Putamen (tissue), 1 donor: ENCODE data around the gene ZFP14.

ENCODE experiments used
- DNase-seq: peaks from one replicate; pipeline ENCODE4 v3.0.0-alpha.2; 2016; ENCODE audit warnings: low spot score

ZFP14 gene

DNA sequence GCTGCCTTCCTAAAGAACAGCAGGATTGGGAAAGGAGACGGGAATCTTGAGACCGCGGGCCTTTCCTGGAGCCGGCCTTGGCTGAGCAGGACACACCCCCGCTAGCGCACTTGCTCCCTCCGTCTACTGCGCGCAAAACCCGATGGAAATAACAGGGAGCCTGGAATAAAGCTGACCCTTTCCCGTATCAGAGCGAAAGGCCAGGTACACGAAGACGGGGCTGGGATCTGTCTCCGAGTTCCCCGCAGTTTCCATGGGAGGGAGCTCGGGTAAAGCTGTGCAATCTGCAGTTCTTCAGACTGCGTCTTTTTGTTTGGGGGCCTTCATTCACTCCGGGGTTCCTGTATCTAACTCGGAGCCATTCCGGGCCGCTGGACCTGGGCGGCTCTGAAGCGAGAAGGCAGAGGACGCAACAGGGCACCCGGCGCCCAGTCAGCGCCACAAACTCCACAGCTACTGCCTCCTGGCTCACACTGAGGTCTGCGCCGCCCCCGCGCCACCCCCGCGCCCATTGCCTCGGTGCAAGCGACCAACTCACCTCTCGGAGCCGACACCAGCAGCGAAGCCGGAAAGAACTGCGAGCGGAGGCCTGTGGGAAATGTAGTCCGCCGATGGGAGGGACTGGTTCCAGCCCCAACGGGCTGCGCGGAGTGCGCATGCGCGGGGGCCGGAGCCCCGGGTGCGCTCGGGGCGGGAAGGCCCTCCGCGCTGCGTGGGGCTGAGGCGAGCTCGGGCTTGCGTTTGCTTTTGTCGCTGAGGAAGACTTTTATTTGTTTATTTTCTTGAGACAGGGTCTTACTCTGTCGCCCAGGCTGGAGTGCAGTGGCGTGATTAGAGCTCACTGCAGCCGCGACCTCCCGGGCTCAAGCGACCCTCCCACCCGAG is at the start of gene ZFP14:
TSS of gene ZFP14 (minus strand) at position 577 of the 885 bp plus-strand sequence. CDS start 11,309 bp downstream, outside the sequence.
- DNase-seq: peak; percentile 95

DNA sequence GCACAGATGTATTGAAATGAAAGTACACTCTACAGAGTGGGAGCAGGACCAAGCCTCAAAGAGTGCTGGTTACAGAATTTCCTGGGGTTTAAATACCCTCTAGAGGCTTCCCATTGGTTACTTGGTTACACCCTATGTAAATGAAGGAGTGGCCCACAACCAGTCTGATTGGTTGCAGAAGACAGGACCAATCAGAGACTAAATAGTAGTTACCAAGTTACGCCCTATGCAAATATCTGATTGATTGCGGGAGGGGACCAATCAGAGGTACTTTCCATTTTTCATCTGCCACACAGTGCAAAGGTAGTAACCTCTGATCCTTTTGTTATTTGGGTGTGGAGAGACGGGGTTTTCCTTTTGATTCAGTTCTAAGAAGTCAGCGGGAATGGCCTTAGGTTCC is 44.9 kb upstream of the ZFP14 start:
- DNase-seq: no peak

DNA sequence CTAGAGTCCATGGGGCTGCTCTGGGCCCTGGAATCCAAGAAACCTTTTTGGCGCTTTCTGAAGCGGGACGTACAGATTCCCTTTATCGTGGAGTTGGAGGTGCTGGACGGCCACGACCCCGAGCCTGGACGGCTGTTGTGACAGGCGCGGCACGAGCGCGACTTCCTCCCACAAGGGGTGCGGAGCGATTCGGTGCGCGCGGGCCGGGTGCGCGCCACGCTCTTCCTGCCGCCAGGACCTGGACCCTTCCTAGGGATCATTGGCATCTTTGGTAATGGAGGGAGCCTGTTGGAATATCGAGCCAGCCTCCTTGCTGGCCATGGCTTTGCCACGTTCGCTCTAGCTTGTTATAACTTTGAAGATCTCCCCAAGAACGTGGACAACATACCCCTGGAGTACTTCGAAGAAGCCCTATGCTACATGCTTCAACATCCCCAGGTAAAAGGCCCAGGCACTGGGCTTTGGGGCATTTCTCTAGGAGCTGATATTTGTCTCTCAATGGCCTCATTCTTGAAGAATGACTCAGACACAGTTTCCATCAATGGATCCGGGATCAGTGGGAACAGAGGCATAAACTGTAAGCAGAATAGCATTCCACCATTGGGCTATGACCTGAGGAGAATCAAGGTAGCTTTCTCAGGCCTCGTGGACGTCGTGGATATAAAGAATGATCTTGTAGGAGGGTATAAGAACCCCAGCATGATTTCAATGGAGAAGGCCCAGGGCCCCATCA is 42.9 kb upstream of the ZFP14 start:
- no peak for DNase-seq

DNA sequence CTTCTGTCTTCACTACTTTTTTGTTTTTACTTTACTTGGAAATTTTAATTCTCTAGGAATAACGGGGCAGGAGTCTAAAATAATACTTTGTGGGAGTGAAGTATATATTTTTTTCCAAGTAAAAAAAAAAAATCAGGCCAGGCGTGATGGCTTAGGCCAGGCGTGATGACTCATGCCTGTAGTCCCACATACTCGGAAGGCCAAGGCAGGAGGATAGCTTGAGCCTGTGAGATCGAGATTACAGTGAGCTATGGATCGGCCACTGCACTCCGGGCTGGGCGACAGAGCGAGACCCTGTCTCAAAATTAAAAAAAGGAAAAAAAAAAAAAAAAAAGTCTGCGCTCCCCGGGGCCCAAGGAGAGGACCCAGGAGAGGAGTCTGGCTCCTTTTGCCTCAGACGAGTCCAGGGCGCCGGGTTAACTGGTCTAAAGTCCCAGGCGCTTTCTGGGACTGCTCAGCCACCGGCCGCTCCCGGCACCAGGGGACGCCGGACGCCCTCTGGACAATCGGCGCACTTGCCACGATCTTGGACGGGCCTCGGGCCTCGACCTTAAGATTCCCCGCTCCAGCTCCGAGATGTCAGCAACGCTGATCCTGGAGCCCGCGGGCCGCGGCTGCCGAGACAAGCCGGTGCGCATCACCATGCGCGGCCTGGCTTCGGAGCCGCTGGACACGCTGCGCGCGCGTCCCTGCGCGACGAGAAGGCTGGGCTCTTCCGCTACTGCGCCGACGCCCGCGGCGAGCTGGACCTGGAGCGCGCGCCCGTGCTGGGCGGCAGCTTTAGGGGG is 42.2 kb upstream of the ZFP14 start:
- DNase-seq: peak; percentile 14

DNA sequence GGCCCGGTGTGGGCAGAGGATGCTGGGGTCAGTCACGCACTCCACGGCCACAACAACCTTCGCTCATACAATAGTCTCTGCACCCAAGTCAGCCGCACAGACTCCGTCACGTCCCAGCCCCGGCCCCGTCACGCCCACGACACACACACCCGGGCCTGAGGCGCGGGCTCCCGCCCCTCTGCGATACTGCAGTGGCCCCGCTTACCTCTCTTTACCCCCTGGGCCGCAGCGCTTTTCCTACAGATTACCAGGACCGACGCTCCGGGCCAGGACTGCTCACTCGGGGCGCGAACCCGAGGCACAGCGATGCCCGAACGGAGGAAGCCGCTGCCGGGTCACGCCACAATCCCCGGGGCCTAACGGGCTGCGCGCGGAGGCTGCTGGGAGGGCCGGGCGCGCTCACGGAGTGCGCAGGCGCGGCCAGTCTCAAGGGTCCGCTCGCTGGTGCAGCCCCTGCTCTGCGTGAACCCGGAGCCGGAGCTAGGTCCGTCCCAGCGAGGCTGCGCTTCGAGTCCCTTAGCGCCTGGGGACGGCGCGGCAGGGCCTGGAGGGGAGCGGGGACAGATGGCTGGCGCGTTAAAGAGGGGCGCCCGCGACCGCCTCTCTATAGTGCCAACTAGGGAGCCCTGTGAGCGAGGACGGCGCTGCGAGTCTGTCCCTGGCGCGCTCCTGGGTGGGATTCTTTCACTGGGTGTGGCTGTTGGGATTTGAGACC is 39.4 kb upstream of the ZFP14 start, which contains the start of gene ZFP82:
TSS of gene ZFP82 (minus strand) at position 358 of the 715 bp plus-strand sequence. CDS start 8,855 bp downstream, outside the sequence.
- peak; percentile 86 for DNase-seq

DNA sequence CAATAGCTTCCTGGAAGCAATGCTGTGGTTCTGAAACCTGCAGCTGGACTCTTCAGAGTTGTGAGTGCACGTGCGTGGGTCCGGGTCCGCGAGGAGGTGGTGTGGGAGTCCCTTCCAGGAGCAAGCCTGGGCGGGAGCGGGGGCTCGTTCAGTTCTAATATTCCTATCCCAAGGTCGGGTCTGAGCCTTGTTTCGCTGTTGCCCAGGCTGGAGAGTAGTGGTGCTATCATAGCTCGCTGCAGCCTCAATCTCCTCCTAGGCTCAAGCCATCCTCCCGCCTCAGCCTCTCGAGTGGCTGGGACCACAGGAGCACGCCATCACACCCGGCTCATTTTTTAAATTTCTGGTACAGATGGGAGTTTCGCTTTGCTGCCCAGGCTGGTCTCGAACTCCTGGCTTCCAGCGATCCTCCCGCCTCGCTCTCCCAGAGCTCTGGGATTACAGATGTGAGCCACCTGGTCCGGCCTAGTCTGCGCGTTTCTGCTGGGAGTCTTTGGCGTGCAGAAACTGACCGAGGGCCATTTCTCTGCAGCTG is 38.8 kb upstream of the ZFP14 start:
- no peak for DNase-seq

DNA sequence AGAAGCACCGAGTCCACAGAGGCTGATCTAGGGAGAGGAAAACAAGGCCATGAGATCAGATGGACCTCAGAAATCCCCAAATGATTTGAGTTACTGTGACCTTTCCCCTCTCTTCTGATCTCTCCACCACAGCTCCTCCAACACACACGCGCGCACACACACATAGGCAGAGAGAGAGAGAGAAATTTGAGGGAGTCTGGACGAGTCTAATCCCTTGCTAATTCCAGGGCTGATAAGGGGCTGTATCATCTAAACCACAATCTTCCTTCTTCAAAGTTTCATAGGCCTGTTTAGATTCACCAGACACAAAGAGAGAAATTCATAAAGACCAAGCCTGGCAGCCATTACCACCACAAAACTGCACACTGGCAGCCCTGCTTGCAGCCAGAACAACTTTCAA is 30.8 kb upstream of the ZFP14 start:
- DNase-seq: no peak

DNA sequence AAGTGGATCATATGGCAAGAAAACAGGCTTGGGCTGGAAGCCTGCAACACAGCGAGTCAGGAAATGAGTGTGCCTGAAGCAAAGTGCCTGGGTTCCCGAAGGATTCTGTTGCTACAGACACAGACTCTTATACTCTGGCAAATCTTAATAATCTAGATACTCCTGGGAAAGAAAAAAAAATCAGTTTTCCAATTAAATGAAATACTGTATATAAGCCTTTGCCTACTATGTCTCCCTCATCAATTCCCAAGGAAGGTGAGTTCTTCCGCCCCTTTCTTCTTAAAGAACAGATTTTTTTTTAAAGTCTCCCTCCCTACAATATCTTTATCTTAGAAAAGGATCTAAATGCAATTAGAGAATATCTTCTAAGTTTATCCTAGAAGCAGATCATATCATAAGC is 29.1 kb upstream of the ZFP14 start:
- DNase-seq: no peak

DNA sequence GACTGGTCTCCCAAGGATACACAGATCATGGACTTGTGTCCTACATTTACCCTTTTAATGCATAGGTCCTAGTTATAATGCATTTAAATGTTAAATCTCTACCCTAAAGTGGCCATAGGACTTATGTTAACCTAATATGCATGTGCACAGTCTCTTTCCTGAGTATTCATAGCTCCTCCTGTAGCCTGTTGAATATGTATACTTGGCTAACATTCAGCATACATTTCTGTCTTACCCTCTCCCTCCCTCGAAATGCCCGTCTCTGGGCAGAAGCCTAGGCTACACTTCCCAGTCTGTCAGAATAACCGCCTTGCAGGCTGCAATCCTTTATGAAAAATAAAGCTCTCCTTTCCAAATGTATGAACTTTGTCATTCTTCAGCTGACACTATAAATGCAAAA is 25.5 kb upstream of the ZFP14 start:
- DNase-seq: no peak

DNA sequence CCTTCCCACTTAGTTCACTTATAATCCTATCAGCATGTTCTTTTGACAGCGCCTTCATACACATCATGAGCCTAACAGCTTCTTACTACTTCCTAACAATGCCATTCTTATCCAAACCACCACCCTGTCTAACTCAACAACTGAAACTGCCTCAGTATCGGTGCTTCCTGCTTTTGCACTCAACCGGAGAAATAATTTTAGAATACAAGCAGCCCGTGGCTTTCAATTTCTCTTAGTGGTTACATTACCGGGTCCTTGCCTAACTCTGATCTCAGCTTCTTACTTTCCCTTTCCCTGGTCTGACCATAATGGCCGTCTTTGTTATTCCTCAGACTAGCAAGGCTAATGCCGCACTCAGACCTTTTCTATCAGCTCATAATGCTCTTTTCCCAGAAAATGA is 22.5 kb upstream of the ZFP14 start:
- DNase-seq: no peak

DNA sequence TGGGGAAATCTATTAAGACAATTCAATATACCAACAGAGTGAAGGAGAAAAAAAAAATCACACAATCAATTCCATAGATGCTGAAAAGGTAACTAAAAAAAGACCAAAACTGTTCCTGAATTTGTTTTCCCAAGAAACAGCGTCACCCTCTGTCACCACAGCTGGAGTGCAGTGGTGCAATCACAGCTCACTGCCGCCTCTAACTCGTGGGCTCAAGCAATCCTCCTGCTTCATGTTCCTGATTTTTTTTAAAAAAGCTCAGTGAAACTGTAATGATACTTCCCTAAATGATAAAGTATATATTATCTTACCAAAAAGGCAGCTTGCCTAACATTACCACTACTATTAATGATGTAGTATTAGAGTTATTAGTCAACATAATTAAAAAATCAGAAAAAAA is 19.6 kb upstream of the ZFP14 start:
- DNase-seq: no peak

DNA sequence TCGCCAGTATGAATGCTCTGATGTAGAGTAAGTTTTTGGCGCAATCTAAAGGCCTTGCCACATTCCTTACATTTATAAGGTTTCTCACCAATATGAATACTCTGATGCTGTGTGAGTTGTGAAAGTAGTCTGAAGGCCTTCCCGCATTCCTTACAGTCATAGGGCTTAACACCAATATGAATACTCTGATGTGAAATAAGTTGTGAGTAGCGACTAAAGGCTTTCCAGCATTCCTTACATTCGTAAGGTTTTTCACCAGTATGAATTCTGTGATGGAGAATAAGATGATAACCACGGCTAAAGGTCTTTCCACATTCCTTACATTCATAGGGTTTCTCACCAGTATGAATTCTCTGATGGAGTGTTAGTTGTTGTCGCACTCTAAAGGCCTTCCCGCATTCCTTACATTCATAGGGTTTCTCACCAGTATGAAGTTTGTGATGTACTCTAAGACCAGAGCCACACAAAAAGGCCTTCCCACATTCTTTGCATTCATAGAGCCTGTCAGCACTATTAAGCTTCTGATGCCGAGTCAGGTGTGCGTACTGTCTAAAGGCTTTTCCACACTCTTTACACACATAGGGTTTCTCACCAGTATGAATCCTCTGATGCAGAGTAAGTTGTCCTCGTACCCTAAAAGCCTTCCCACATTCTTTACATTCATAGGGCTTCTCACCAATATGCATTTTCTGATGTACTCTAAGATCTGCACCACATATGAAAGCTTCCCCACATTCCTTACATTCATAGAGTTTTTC is 14.1 kb upstream of the ZFP14 start:
- DNase-seq: no peak

DNA sequence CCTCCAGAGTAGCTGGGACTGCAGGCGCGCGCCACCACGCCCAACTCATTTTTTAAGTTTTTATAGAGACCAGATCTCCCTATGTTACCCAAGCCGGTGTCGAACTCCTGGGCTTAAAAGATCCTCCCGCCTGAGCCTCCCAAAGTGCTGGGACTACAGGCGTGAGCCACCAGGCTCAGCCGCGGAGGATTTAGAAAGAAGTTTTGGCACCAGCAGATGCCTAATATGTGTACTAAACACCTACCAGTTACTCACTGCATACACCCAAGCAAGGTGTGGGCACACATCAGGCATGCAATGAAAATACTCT is 464 bp upstream of the ZFP14 start:
- DNase-seq: no peak

DNA sequence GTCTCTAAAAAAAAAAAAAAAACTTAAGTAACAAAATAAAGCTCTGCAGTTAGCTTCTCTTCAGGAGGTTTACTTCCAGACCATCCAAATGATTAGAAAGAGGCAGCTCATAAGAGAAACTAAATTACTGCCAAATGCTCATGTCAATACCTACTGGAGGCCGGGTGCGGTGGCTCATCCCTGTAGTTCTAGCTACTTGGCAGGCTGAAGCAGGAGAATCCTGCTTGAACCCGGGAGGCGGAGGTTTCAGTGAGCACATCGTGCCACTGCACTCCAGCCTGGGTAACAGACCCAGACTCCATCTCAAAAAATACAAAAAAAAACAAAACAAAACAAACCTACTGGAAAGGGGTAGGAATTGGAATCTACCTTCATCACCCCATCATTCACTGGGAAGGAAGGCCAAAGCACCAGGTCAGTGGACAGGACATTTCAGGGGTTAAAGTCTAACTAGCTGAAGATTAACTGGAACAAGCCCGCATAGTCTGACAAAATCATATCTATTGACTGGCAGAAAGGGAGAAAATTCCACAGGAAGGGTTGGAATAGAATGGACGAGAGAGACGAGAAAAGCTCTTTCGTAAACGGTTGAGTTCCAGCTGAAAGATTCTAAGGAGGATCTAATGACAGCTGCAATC is 1.3 kb downstream of the ZFP14 start:
- no peak for DNase-seq

DNA sequence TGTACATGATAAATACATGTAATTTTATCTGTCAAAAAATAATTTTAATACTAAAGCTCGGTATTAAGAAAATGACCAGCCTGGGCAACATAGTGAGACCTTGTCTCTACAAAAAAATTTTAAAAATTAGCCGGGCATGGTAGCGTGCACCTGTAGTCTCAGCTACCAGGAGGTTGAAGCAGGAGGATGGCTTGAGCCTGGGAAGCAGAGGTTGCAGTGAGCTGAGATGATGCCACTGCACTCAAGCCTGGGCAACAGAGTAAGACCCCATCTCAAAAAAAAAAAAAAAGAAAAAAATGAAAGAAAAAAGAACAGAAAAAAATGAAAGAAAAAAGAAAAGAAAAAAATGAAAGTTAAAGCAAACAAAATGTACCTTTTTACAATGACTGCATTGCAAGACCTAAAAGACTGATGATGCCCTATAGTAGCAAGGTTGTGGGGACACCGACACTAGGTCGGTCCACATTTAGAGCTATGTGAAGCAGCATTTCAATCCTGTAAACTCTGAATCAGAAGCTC is 5.3 kb downstream of the ZFP14 start:
- DNase-seq: no peak

DNA sequence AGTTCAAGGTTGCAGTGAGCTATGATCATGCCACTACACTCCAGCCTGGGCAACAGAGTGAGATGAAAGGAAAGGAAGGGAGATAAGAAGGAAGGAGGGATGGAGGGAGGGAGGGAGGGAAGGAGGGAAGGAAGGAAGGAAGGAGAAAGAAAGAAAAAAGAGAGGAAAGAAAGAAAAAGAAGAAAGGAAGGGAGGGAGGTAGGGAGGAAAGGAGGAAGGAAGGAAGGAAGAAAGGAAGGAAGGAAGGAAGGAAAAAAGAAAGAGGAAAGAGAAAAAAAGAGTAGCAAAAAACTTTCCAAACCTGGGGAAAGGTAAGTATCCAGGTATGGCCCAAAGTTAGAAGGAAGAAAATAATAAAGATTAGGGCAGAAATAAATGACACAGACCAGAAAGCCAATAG is 7.1 kb downstream of the ZFP14 start:
- no peak for DNase-seq

DNA sequence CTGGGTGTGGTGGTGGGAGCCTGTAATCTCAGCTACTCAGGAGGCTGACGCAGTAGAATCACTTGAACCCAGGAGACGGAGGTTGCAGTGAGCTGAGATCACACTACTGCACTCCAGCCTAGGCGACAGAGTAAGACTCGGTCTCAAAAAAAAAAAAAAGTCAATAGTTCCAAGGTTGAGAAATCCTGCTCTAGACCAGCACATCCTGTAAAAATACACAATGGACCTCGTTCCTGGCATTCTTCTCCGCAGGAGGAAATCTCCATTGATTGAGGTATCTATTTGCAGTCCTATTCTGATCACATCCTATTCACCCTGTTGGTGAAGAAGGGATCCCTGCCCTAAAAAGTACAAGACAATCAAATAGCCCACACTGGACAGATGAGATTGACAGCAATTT is 15.2 kb downstream of the ZFP14 start:
- DNase-seq: no peak

DNA sequence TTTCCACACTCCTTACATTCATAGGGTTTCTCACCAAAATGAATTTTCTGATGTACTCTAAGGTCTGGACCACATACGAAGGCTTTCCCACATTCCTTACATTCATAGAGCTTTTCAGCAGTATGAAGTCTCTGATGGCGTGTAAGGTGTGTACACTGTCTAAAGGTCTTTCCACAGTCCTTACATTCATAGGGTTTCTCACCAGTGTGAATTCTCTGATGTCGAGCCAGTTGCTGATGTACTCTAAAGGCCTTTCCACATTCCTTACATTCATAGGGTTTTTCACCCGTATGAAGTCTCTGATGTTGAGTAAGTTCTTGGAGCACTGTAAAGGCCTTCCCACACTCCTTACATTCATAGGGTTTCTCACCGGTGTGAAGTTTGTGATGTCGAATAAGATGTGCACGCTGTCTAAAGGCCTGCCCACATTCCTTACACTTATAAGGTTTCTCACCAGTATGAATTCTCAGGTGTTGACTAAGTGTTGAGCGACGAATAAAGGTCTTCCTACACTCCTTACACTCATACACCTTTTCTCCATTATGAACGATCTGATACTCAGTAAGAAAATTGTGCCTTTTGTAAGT is 38.1 kb downstream of the ZFP14 start:
- DNase-seq: no peak

DNA sequence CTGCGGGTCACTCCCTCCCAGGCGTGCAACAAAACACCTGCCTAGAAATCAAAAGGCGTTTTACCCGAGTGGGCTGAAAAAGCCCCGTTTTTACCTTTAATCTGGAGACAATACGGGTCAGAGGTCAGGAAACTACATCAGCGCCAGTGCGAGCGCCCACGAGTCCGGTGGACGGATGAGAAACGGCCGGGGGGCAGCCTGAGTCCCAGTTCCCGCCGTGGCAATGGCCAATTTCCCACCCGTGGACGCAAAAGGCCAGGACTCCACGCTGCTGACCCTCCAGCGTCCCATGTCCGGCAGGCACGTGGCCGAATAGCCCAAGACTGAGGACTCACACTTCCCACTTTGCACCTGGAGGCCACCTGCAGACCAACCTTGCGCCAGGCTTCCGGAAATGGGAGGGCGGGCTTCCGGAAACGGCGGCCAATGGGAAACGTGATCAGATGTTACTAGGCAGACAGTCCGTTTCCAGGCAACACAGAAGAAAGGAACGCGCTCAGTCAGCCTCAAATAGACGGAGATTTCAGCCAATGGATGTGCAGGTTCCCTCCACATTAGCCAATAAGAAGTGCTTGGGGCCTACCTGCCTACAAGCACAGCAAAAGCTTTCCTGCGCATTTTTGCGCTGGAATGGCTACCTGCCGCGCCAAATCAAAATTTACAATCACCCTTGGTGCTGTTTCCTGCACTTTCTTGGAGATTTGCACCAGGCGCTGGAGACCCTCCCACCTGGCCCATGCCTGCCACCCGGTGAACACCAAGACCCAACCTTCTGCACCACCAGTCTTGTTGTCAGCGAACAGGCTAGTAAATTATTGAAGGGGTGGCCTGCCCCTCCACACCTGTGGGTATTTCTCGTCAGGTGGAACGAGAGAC is 47.4 kb downstream of the ZFP14 start:
- peak; percentile 94 for DNase-seq
